ENCODE results near the gene ITPRID2.

- no peak for TF ChIP-seq SP1 (IDR thresholded peaks at IDR 0.05)
- no peak for TF ChIP-seq FOXK2 (IDR thresholded peaks at IDR 0.05)
- TF ChIP-seq SUZ12 (IDR thresholded peaks at IDR 0.05): no peak
- no peak for TF ChIP-seq BHLHE40 (IDR thresholded peaks at IDR 0.05; ENCODE audit: borderline replicate concordance)
- TF ChIP-seq CTBP1 (IDR thresholded peaks at IDR 0.05; ENCODE audit: borderline replicate concordance): no peak
- TF ChIP-seq NFRKB (IDR thresholded peaks at IDR 0.05): no peak
- no peak for TF ChIP-seq LEF1 (IDR thresholded peaks at IDR 0.05; ENCODE audit: borderline replicate concordance)
- no peak for TF ChIP-seq HDGF (IDR thresholded peaks at IDR 0.05; ENCODE audit: borderline replicate concordance)
- TF ChIP-seq ELF4 (IDR thresholded peaks at IDR 0.05): no peak
- TF ChIP-seq FOXA1 (IDR thresholded peaks at IDR 0.05): no peak
- TF ChIP-seq ARNT (IDR thresholded peaks at IDR 0.05): no peak
- TF ChIP-seq ZNF384 (IDR thresholded peaks at IDR 0.05): no peak
These were observed 6.9 kb upstream of the ITPRID2 start for GRCh38 chr2:181884601-181885000.

Measured in HEK293T (cell line).